SIG-M5 treated with dmso at 0.1 percent for 504 hours (cell line): Measurements from ENCODE around the gene CD52.
"Not testable (repeated sequence)": the region's sequence is repeated elsewhere in the genome, so short reads cannot be mapped to it uniquely, and the experiment has no call there.

Experiments used
- DNase-seq: peaks from one replicate; lab custom pipeline; 2025; ENCODE audit not compliant: unreplicated experiment; lab: John Stamatoyannopoulos, UW

Gene CD52

GRCh38 chr1:26327956-26328362 lies 10.2 kb downstream of the CD52 start:
- DNase-seq = no peak

GRCh38 chr1:26328597-26328996 lies 10.8 kb downstream of the CD52 start:
- no peak for DNase-seq

- DNase-seq = not testable (repeated sequence)
These were observed 11.6 kb downstream of the CD52 start for GRCh38 chr1:26329380-26329779.

- no peak for DNase-seq
These were observed 12.5 kb downstream of the CD52 start for GRCh38 chr1:26330276-26330675.

GRCh38 chr1:26333312-26333711 lies 15.6 kb downstream of the CD52 start:
- DNase-seq = peak; percentile 43

GRCh38 chr1:26335774-26336476 lies 18.2 kb downstream of the CD52 start:
- no peak for DNase-seq

GRCh38 chr1:26336477-26337205 lies 18.9 kb downstream of the CD52 start:
- DNase-seq = no peak

DNA sequence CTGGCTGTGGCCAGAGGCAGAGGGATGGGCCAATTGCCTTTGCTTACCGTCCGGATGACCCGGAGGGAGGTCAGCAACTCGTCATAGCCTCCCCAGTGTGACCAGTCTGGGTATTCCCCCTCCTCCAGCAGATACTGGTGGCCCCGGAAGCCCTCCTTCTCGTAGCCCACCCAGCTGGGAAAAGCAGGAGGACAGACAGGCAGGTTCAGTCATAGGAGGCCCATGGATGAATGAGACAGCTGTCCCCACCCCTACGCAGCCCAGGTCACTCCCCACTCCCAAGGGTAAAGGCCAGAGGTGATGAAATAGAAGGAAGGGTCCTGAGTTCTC lies 19.4 kb downstream of the CD52 start:
- DNase-seq = no peak

DNA sequence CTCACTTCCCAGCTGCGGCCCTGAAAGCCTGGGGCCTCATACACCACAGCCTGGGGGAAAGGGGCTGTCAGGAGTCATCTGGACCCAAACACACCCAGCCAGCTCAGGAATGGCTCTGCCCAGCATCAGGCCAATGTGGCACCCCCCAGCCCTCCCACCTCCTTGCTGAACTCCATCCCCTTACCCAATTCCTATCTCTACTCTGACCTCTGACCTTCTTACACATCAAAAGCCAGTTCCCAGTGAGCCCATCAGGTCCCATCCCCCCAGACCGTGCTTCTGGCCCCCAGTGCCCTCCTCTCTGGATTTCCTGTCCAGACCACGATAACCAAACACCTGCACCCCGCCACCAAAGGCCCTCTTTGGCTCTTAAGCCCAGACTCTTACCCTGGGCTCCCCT lies 19.9 kb downstream of the CD52 start:
- DNase-seq = no peak

GRCh38 chr1:26338670-26339069 lies 20.9 kb downstream of the CD52 start:
- no peak for DNase-seq

DNA sequence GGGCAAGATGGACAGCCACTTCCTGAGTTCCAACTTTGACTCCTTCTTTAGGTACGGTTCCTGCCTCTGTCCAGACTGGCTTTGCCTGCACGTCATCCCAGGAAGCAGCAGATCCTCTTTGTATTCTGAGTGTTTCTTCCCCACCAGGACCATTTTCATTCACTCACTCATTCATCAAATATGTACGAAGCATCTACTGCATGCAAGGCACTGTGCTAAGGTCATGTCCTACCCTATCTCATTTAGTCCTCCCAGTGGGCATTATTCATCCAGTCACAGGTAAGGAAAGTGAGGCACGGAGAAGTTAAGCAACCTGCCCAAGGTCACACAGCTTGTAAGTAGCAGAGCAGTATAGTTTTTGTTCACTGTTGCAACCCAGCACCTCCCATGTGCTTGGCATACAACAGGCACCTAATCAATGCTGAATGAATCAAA lies 22.3 kb downstream of the CD52 start:
- DNase-seq = no peak

DNA sequence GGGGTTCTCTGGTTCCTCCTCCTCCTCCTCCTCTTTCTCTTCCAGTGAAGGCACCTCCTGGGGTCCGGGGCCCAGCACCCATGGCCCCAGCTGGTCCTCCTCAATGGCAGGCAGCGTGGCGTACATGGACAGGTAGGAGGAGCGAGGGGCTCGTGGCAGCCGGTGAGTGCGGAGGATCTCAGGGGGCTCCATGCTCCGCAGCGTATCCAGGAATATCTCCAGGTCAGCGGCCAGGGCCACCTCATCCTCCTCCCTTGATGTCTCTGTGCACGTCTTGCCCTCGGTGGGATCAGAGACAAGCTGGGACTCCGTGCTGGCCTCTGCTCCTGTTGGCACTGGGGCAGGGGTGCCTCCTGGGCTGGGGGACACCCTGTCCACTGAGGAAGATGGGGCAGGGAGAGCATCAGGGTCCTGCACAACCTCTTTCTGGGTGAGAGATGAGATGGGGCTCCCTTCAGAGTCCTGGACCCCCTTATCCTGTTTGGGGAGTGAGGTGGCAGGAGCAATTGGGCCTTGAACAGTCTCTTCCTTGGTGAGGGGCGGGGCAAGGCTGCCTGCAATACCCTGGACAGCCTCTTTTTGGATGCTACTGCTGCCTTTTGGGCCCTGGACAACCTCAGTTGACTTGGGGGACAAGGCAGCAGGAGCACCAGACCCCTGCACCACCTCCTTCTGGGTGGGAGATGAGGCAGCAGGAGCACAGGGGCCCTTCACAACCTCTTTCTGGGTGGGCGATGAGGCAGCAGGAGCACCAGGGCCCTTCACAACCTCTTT lies 26.6 kb downstream of the CD52 start:
- no peak for DNase-seq

DNA sequence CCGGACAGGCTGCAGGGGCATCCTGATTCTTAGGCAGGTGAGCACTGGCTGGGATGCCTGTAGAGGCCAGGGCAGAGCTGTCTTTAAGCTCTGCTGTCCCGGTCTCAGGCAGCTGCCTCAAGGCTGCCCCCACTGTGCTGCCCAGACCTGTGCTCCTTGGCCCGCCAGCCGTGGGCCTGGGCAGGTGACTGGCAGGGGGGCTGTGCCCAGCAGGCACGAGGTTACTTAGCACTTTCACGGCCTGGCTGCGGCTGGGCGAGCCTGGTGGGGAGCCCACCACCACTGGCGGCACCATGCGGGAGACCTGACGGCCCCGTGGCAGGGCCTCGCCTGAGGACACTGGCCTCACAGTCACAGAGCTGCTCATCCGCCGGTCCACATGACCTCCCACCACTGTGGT lies 28.0 kb downstream of the CD52 start:
- no peak for DNase-seq

- DNase-seq = no peak
These were observed 28.7 kb downstream of the CD52 start for GRCh38 chr1:26346274-26347033.

DNA sequence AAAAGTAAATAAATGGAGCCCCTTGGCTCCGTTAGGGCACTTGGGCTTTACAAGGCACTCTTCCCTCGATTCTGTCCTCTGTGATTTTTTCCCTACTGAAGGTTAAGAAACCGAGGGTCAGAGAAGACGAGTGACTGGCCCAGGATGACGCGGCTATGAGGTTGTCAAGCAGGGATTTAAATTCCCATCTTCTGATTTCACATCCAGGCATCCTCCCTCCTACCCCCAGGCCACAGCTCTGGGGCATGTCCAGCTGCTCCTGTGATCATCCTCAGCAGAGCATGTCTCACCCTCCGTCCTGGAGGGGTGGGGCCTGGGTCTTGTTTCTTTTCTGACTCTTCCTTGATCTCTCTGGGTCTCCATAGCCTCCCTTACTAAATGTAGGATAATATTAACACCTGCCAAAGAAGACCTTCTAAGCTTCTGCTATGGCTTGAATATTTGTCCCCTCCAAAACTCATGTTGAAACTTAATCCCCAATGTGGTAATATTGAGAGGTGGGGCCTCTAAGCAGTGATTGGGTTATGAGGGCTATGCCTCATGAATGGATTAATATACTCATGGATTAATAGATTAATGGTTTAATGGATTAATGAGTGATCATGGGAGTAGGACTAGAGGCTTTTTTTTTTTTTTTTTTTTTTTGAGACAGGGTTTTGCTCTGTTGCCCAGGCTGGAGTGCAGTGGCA lies 31.6 kb downstream of the CD52 start:
- DNase-seq = no peak

DNA sequence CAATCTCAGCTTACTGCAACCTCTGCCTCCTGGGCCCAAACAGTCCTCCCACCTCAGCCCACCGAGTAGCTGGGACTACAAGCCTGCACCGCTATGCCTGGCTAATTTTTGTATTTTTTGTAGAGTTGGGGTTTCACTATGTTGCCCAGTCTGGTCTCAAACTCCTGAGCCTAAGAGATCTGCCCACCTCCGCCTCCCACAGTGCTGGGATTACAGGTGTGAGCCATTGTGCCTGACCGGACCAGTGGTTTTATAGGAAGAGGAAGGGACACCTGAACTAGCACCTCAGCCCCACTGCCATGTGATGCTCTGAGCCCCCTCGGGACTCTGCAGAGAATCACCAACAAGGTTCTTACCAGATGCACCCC lies 32.1 kb downstream of the CD52 start:
- no peak for DNase-seq

DNA sequence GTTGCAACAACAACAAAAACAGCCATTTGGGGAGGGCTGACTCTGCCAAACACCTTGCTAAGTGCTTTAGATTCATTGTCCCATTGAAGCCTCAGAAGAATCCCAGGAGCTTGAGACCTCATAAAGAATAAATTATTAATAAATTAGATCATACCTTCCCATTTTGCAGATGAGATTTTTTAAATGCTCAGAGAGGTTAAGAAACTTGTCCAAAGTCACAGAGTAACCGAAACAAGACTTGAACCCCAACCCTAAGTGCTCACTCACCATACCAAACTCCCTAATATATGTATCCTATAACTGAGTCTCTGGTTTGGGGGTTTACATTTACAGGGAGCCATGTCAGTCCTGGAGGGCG lies 32.6 kb downstream of the CD52 start:
- DNase-seq = no peak

DNA sequence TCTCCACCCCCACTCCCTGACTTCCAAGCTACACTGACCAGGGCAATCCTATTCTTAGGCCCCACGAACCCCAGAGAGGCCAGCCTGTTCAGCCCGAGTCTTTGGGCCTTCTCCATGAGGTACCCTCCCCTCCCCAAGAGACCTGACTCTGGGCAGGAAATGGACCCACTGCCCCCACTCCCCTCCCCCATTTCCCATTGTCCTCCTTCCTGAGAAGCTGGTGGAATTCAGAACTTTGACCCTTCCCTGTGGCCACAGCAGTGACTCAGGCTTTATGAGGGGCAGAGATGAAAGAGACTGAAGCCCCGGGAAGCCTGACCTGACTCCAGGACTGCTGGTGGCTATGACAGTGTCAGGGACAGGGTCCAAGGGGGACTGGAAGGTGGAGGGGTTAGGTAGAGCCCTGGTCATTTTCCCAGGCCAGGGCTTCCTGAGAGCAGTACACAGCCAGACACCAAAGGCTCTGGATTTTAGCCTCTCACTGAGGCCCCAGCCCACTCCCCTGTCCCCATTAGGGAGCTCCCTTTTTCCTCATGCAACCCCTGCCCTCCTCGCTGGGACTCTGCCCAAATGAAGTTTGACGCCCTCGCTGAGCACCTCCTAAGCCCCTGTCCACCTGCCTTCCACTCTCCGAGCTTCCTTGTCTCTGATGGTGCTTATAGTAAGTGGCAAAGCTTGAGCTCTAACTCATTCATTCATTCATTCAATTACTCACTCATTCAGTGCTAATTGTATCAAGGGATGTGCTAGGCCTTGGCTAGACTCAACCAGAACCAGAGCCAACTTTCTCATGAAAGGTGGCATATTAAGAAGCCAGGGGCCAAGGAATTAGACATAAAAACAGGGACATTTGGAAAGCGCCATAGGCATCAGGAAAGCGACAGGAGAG lies 33.2 kb downstream of the CD52 start:
- no peak for DNase-seq

DNA sequence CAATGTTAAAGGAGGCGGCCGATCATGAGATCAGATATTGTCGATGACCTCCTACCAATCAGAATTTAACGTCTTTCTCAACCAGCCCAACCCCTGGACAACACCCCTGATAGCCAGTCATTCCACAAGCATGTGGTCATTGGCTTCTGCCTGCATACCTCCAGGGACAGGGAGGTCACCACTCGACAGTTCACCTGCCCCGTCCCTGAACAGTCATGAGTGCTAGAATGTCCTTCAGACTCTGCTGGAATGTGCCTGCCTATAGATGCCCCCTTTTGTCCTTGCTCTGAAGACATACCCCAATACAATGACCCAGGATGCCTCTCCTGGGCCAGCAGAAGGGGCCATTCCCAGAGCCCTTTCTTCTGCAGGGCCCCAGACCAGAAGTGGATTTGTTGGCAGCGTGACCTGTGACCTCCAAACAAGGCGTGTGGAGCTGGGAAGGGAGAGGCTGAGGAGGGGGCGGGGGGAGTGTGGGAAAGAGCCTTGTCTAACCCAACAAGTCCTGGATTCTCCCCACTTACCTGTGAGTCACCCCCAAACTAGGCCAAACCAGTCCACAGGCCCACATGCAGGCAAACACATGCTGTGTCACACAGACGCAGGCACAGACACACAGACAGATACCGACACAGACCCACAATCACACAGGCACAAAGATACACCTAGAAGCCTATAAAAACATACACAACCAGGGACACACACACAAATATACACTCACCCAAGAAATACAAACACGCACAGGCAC lies 34.0 kb downstream of the CD52 start:
- no peak for DNase-seq
